Bronchial epithelial cell (primary cell): ENCODE measurements around the gene PKLR. TPM values are rescaled to one million over a fixed set of nuclear protein-coding genes. Genes with fewer than 3 reads are reported as not detected.

ENCODE experiments used
- DNase-seq: peaks from one replicate; pipeline ENCODE4 v3.0.0-alpha.2; 2010; ENCODE audit warnings: low read depth
- FAIRE-seq: peaks from 2 replicates; lab custom pipeline; 2011; peaks lifted over from hg19 to GRCh38; lab: Jason Lieb, UNC
- H3K27me3 ChIP-seq: 2 replicates; pipeline ENCODE4 v1.5.1; 2011; ENCODE audit warnings: low read length; ENCODE audit not compliant: control insufficient read depth, insufficient read depth
- H3K36me3 ChIP-seq: 2 replicates; pipeline ENCODE4 v1.5.1; 2011; ENCODE audit warnings: low read length; ENCODE audit not compliant: control insufficient read depth, insufficient read depth
- H3K4me3 ChIP-seq: 2 replicates; pipeline ENCODE4 v1.5.1; 2011; ENCODE audit warnings: mild to moderate bottlenecking, low read depth, low read length, control low read depth
- CTCF ChIP-seq: IDR thresholded peaks from 2 replicates; pipeline ENCODE4 v1.5.1; 2011; ENCODE audit warnings: mild to moderate bottlenecking, moderate library complexity, low read length, control low read depth, inconsistent platforms; ENCODE audit not compliant: insufficient read depth, severe bottlenecking
- total RNA-seq: library from RNA; depleted of rRNA; stranded (reverse); fragments of >200 nt; gene quantifications from 2 replicates; pipeline ENCODE4 v1.2.1, GENCODE V29; 2014

Gene PKLR
- total RNA-seq, 1 donor from 2014 or later = not detected

- Histone ChIP-seq H3K36me3 (no peaks in the 10 kb centered on the region), H3K4me3 (no peak overlapping the region), H3K27me3 (no peaks in the 10 kb centered on the region)
- no peak for TF ChIP-seq CTCF
- DNase-seq (no peak), FAIRE-seq (no peak)
Observed at GRCh38 chr1:155286544-155286943, 14.7 kb downstream of the PKLR start.

DNA sequence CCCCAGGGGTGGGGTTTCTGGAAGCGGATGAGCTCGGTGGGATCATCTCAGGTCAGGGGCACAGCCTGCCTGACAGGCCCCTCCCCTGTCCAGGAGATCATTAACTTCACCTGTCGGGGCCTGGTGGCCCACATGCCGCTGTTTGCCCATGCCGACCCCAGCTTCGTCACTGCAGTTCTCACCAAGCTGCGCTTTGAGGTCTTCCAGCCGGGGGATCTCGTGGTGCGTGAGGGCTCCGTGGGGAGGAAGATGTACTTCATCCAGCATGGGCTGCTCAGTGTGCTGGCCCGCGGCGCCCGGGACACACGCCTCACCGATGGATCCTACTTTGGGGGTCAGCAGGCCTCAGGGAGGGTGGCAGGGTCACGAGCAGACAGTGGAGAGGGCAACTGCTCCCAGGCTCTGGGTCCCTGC is 15.6 kb downstream of the PKLR start:
- H3K36me3 ChIP-seq = no peaks in the 10 kb centered on the region
- H3K27me3 ChIP-seq = no peaks in the 10 kb centered on the region
- no peak for TF ChIP-seq CTCF
- FAIRE-seq (no peak), DNase-seq (no peak)
- H3K4me3 ChIP-seq = no peak overlapping the region

- no peak for TF ChIP-seq CTCF
Observed at GRCh38 chr1:155285063-155285462, 16.2 kb downstream of the PKLR start.

GRCh38 chr1:155284476-155284875 is 16.8 kb downstream of the PKLR start:
- no peak for TF ChIP-seq CTCF
- Histone ChIP-seq H3K4me3 (no peak overlapping the region), H3K36me3 (no peaks in the 10 kb centered on the region), H3K27me3 (no peaks in the 10 kb centered on the region)
- DNase-seq = no peak
- peak; percentile 43 for FAIRE-seq

More at GRCh38 chr1:155285063-155285462, 16.2 kb downstream of the PKLR start:
- DNase-seq = no peak
- Histone ChIP-seq H3K27me3 (no peaks in the 10 kb centered on the region), H3K36me3 (no peaks in the 10 kb centered on the region), H3K4me3 (no peak overlapping the region)
- no peak for FAIRE-seq

GRCh38 chr1:155282488-155283091 is 18.6 kb downstream of the PKLR start:
- Histone ChIP-seq H3K36me3 (no peaks in the 10 kb centered on the region), H3K27me3 (no peaks in the 10 kb centered on the region), H3K4me3 (no peak overlapping the region)
- DNase-seq = no peak
- TF ChIP-seq CTCF = no peak
- no peak for FAIRE-seq

GRCh38 chr1:155279268-155279667 is 22.0 kb downstream of the PKLR start:
- H3K4me3 ChIP-seq = no peak overlapping the region
- TF ChIP-seq CTCF = no peak
- H3K36me3 ChIP-seq = no peaks in the 10 kb centered on the region
- FAIRE-seq (no peak), DNase-seq (no peak)
- no peaks in the 10 kb centered on the region for H3K27me3 ChIP-seq
